SK-N-SH (cell line): Measurements from ENCODE around the gene IGFALS. TPM values are rescaled to one million over a fixed set of nuclear protein-coding genes. Genes with fewer than 3 reads are reported as not detected.

ENCODE experiments used
- CTCF ChIA-PET: fragments of 300-600, 350-600 bp; formaldehyde crosslinking; extraction: SDS; loops from one replicate; lab custom pipeline; 2021; lab: Yijun Ruan, JAX
- POLR2A ChIA-PET: fragments of 350-600 bp; sonication (Branson Sonifier 250); formaldehyde crosslinking; extraction: SDS; loops from one replicate; lab custom pipeline; 2020; ENCODE audit warnings: antibody characterized with exemption, inconsistent platforms; lab: Yijun Ruan, JAX
- DNase-seq: peaks from one replicate; pipeline ENCODE4 v3.0.0; 2012
- H2AFZ ChIP-seq: fragments of 200-600 bp; sonication (generic); 2 replicates; pipeline ENCODE4 v1.8.1; 2016; ENCODE audit warnings: antibody characterized with exemption, mild to moderate bottlenecking, low read depth
- H3F3A ChIP-seq: fragments of 200-600 bp; sonication (generic); replicated peaks from 2 replicates; pipeline ENCODE3; 2016; ENCODE audit warnings: antibody characterized with exemption, mild to moderate bottlenecking; ENCODE audit not compliant: insufficient read depth
- H3K27ac ChIP-seq, 2 experiments: fragments of 200-500 bp in 1 of 2; fragments of 200-600 bp in 1 of 2; sonication (Bioruptor generic) in 1 of 2; sonication (generic), shearing (Covaris generic) in 1 of 2; 2 replicates each; pipeline versions ENCODE4 v1.5.1 to v1.6.1; 2014 to 2016; ENCODE audit warnings: low read depth in 2 of 2, inconsistent platforms in 1 of 2, low read length in 1 of 2, mild to moderate bottlenecking in 1 of 2, mixed read lengths in 1 of 2
- H3K27me3 ChIP-seq: fragments of 200-600 bp; sonication (generic), shearing (Covaris generic); 2 replicates; pipeline ENCODE4 v1.6.1; 2016; ENCODE audit warnings: mixed run types; ENCODE audit not compliant: insufficient read depth
- H3K36me3 ChIP-seq, 2 experiments: fragments of 200-500 bp in 1 of 2; fragments of 200-600 bp in 1 of 2; sonication (Bioruptor generic) in 1 of 2; sonication (generic) in 1 of 2; replicated peaks in 1 of 2; 2 replicates each; pipeline versions ENCODE3 to v1.5.1; 2014 to 2016; ENCODE audit warnings: low read length in 1 of 2, mild to moderate bottlenecking in 1 of 2; ENCODE audit not compliant: insufficient read depth in 2 of 2, control insufficient read depth in 1 of 2
- H3K4me1 ChIP-seq, 2 experiments: fragments of 200-500 bp in 1 of 2; fragments of 200-600 bp in 1 of 2; sonication (Bioruptor generic) in 1 of 2; sonication (generic), shearing (Covaris generic) in 1 of 2; 2 replicates each; pipeline versions ENCODE4 v1.5.1 to v1.6.1; 2014 to 2016; ENCODE audit warnings: low read depth in 1 of 2, low read length in 1 of 2, mixed run types in 1 of 2; ENCODE audit not compliant: insufficient read depth in 2 of 2, control insufficient read depth in 1 of 2
- H3K4me2 ChIP-seq: fragments of 200-600 bp; sonication (generic), shearing (Covaris generic); 2 replicates; pipeline ENCODE4 v1.6.1; 2017; ENCODE audit warnings: mixed run types
- H3K4me3 ChIP-seq, 2 experiments: fragments of 200-500 bp in 1 of 2; fragments of 200-600 bp in 1 of 2; sonication (Bioruptor generic) in 1 of 2; sonication (generic), shearing (Covaris generic) in 1 of 2; 2 replicates each; pipeline versions ENCODE4 v1.5.1 to v1.8.1; 2014 to 2016; ENCODE audit warnings: low read depth in 2 of 2, inconsistent platforms in 1 of 2, low read length in 1 of 2, mild to moderate bottlenecking in 1 of 2, mixed read lengths in 1 of 2, moderate library complexity in 1 of 2
- H3K79me2 ChIP-seq: fragments of 200-600 bp; sonication (generic); 2 replicates; pipeline ENCODE4 v1.8.1; 2017; ENCODE audit warnings: mild to moderate bottlenecking; ENCODE audit not compliant: insufficient read depth
- H3K9ac ChIP-seq: fragments of 200-600 bp; sonication (generic); 2 replicates; pipeline ENCODE4 v1.6.1; 2017; ENCODE audit warnings: mixed run types
- H3K9me2 ChIP-seq: fragments of 200-600 bp; sonication (generic); 2 replicates; pipeline ENCODE4 v1.6.1; 2017; ENCODE audit warnings: mixed run types
- H3K9me3 ChIP-seq: fragments of 200-600 bp; sonication (generic); 2 replicates; pipeline ENCODE4 v1.6.1; 2017; ENCODE audit warnings: mixed run types, mild to moderate bottlenecking, moderate library complexity
- H4K20me1 ChIP-seq: fragments of 200-600 bp; sonication (generic); 2 replicates; pipeline ENCODE4 v1.6.1; 2017; ENCODE audit warnings: mild to moderate bottlenecking, mixed run types; ENCODE audit not compliant: insufficient read depth
- EP300 ChIP-seq, 2 experiments: IDR thresholded peaks; 2 replicates each; pipeline versions ENCODE4 v1.4.0 to v1.6.1; 2012; ENCODE audit warnings: borderline replicate concordance in 1 of 2, low read depth in 1 of 2, low read length in 1 of 2
- FOSL2 ChIP-seq: IDR thresholded peaks from 2 replicates; pipeline ENCODE4 v1.4.0; 2012; ENCODE audit warnings: low read depth, mild to moderate bottlenecking, moderate library complexity, borderline replicate concordance
- FOXM1 ChIP-seq: IDR thresholded peaks from 2 replicates; pipeline ENCODE4 v1.4.0; 2012; ENCODE audit warnings: low read depth, mild to moderate bottlenecking
- MEF2A ChIP-seq: IDR thresholded peaks from 2 replicates; pipeline ENCODE4 v1.4.0; 2012; ENCODE audit warnings: low read depth, borderline replicate concordance
- MXI1 ChIP-seq: IDR thresholded peaks from 2 replicates; pipeline ENCODE4 v1.6.1; 2012; ENCODE audit warnings: mild to moderate bottlenecking, low read depth, low read length, improper control_type of control experiment
- NFIC ChIP-seq: IDR thresholded peaks from 2 replicates; pipeline ENCODE4 v1.4.0; 2012; ENCODE audit warnings: borderline replicate concordance
- POLR2AphosphoS5 ChIP-seq: IDR thresholded peaks from 2 replicates; pipeline ENCODE4 v1.6.1; 2012; ENCODE audit warnings: low read depth, low read length
- RAD21 ChIP-seq: IDR thresholded peaks from 2 replicates; pipeline ENCODE4 v1.6.1; 2012; ENCODE audit warnings: mild to moderate bottlenecking, low read length
- YY1 ChIP-seq: IDR thresholded peaks from 2 replicates; pipeline ENCODE4 v1.4.0; 2012; ENCODE audit warnings: low read depth, mild to moderate bottlenecking
- WGBS: methylation state at CpG from one replicate; pipeline ENCODE4 v1.1.6; 2017; ENCODE audit warnings: low lambda C conversion rate; 5-methylcytosine and 5-hydroxymethylcytosine counted together
- polyA plus RNA-seq, 3 experiments: library from polyadenylated mRNA; depleted of rRNA; stranded (reverse); fragments of >200 nt; gene quantifications; 2 replicates each; pipeline ENCODE4 v1.2.3, GENCODE V29; 2012
- TF ChIP-seq, protein P1 (sequence below): IDR thresholded peaks from 2 replicates; pipeline ENCODE4 v1.4.0; 2012; ENCODE audit warnings: low read depth, borderline replicate concordance
- TF ChIP-seq, protein P2 (sequence below): IDR thresholded peaks from 2 replicates; pipeline ENCODE4 v1.6.1; 2012; ENCODE audit warnings: mild to moderate bottlenecking, low read depth, low read length, moderate library complexity
- TF ChIP-seq, protein P3 (sequence below): fragments of 200-600 bp; sonication (generic); IDR thresholded peaks from 2 replicates; pipeline ENCODE4 v1.6.1; 2017; ENCODE audit warnings: antibody characterized with exemption, mild to moderate bottlenecking, moderate library complexity

Gene IGFALS
- polyA plus RNA-seq, 1 of the 3 experiments (the other 2 are of a cell fraction): 0.02 TPM

DNA sequence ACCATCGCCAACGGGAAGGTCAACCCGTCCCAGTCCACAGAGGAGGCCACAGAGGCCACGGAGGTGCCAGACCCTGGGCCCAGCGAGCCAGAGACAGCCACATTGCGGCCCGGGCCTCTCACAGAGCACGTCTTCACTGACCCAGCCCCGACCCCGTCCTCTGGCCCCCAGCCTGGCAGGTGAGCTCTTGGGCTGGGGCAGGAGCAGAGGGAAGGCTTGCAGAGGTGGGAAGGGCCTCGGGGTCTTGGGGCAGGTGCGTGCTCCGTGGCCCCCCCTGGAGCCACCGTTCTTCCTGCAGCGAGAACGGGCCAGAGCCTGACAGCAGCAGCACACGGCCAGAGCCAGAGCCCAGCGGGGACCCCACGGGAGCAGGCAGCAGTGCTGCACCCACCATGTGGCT lies 27.3 kb downstream of the IGFALS start:
- H3K36me3 ChIP-seq: peaks cover 6 to 73% of the 10 kb centered on the region in 2 experiments
- H3K9ac ChIP-seq: no peak overlapping the region
- CTCF ChIA-PET: interaction anchor here (1.3 to 1.8 kb wide), 2 partner anchors 43 to 60 kb away, joined by 4 to 8 read pairs; partner anchors contain the start of gene MAPK8IP3

DNA sequence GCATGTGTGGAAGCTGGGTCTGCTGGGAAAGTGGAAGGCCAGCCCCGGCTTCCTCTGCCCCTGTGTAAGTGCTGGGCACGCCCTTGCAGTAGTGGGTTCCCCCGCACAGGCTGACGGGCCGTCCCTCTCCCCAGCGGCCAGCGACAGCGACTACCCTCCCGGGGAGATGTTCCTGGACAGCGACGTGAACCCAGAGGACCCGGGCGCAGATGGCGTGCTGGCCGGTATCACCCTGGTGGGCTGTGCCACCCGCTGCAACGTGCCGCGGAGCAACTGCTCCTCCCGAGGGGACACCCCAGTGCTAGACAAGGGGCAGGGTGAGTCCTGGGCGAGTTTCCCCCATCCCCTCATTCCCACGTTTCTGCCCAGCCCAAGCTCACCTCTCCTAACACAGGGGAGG lies 27.7 kb downstream of the IGFALS start:
- Histone ChIP-seq H4K20me1 (0 out of 2 replicates have a peak, but pooled peaks cover 5% of the 10 kb centered on the region), H3F3A (peaks cover 5% of the 10 kb centered on the region), H3K4me2 (no peak overlapping the region), H3K9ac (no peak overlapping the region), H3K4me3 (no peak overlapping the region), H3K27me3 (no peaks in the 10 kb centered on the region)
- TF ChIP-seq EP300 (IDR thresholded peaks at IDR 0.05; ENCODE audit: borderline replicate concordance in 1 of 2, low read depth in 1 of 2, low read length in 1 of 2) (no peak), YY1 (no peak), FOXM1 (no peak), RAD21 (no peak), MEF2A (no peak), NFIC (no peak), MXI1 (no peak), POLR2AphosphoS5 (no peak)
- TF ChIP-seq, protein P1, sequence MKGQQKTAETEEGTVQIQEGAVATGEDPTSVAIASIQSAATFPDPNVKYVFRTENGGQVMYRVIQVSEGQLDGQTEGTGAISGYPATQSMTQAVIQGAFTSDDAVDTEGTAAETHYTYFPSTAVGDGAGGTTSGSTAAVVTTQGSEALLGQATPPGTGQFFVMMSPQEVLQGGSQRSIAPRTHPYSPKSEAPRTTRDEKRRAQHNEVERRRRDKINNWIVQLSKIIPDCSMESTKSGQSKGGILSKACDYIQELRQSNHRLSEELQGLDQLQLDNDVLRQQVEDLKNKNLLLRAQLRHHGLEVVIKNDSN: no peak
- TF ChIP-seq, protein P2, sequence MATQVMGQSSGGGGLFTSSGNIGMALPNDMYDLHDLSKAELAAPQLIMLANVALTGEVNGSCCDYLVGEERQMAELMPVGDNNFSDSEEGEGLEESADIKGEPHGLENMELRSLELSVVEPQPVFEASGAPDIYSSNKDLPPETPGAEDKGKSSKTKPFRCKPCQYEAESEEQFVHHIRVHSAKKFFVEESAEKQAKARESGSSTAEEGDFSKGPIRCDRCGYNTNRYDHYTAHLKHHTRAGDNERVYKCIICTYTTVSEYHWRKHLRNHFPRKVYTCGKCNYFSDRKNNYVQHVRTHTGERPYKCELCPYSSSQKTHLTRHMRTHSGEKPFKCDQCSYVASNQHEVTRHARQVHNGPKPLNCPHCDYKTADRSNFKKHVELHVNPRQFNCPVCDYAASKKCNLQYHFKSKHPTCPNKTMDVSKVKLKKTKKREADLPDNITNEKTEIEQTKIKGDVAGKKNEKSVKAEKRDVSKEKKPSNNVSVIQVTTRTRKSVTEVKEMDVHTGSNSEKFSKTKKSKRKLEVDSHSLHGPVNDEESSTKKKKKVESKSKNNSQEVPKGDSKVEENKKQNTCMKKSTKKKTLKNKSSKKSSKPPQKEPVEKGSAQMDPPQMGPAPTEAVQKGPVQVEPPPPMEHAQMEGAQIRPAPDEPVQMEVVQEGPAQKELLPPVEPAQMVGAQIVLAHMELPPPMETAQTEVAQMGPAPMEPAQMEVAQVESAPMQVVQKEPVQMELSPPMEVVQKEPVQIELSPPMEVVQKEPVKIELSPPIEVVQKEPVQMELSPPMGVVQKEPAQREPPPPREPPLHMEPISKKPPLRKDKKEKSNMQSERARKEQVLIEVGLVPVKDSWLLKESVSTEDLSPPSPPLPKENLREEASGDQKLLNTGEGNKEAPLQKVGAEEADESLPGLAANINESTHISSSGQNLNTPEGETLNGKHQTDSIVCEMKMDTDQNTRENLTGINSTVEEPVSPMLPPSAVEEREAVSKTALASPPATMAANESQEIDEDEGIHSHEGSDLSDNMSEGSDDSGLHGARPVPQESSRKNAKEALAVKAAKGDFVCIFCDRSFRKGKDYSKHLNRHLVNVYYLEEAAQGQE: no peak
- TF ChIP-seq, protein P3, sequence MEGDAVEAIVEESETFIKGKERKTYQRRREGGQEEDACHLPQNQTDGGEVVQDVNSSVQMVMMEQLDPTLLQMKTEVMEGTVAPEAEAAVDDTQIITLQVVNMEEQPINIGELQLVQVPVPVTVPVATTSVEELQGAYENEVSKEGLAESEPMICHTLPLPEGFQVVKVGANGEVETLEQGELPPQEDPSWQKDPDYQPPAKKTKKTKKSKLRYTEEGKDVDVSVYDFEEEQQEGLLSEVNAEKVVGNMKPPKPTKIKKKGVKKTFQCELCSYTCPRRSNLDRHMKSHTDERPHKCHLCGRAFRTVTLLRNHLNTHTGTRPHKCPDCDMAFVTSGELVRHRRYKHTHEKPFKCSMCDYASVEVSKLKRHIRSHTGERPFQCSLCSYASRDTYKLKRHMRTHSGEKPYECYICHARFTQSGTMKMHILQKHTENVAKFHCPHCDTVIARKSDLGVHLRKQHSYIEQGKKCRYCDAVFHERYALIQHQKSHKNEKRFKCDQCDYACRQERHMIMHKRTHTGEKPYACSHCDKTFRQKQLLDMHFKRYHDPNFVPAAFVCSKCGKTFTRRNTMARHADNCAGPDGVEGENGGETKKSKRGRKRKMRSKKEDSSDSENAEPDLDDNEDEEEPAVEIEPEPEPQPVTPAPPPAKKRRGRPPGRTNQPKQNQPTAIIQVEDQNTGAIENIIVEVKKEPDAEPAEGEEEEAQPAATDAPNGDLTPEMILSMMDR: no peak
- TF ChIP-seq, all 33 proteins: peak for 0
- H3K9me2 ChIP-seq: no peaks in the 10 kb centered on the region
- no peak overlapping the region for H2AFZ ChIP-seq
- ChIA-PET POLR2A (no interaction called here), CTCF (interaction anchor here (1.3 to 1.8 kb wide), 4 partner anchors 11 to 163 kb away, joined by 3 to 8 read pairs (median 4); partner anchors contain the start of gene MAPK8IP3)
- no peak overlapping the region for H3K27ac ChIP-seq
- WGBS: 55% methylated on average over 2 of the region's 22 CpGs
- no peaks in the 10 kb centered on the region for H3K79me2 ChIP-seq
- no peak for DNase-seq
- peaks cover 6 to 75% of the 10 kb centered on the region in 2 experiments for H3K36me3 ChIP-seq
- H3K4me1 ChIP-seq: peaks cover 0 to 12% of the 10 kb centered on the region in 2 experiments; a peak in 1 of 4 replicates
- H3K9me3 ChIP-seq: no peaks in the 10 kb centered on the region

More for the DNA sequence above, 27.3 kb downstream of the IGFALS start:
- no peaks in the 10 kb centered on the region for H3K9me2 ChIP-seq
- no peaks in the 10 kb centered on the region for H3K9me3 ChIP-seq
- DNase-seq: no peak
- H3F3A ChIP-seq: peaks cover 5% of the 10 kb centered on the region
- POLR2A ChIA-PET: no interaction called here
- peaks cover 0 to 12% of the 10 kb centered on the region in 2 experiments; a peak in 1 of 4 replicates for H3K4me1 ChIP-seq
- H3K27me3 ChIP-seq: no peaks in the 10 kb centered on the region
- H3K4me2 ChIP-seq: no peak overlapping the region
- H3K4me3 ChIP-seq: no peak overlapping the region
- 0 out of 2 replicates have a peak, but pooled peaks cover 5% of the 10 kb centered on the region for H4K20me1 ChIP-seq
- H3K27ac ChIP-seq: no peak overlapping the region
- H2AFZ ChIP-seq: no peak overlapping the region
- no peaks in the 10 kb centered on the region for H3K79me2 ChIP-seq
- no CpG with 5 or more reads among the region's 19 CpGs for WGBS
- no peak for TF ChIP-seq FOSL2
